GM12872 (cell line): ENCODE results near the gene GMPR2.

Source experiments
- CTCF ChIP-seq: IDR thresholded peaks from 3 replicates; pipeline ENCODE4 v1.5.1; 2011; ENCODE audit warnings: low read depth, mild to moderate bottlenecking, low read length, moderate library complexity; ENCODE audit not compliant: insufficient read depth

GMPR2 gene

GRCh38 chr14:24232645-24233537, at the start of gene GMPR2:
TSS of gene GMPR2 (plus strand) at chr14:24232929. CDS start at chr14:24233254, 325 bp downstream.
- no peak for TF ChIP-seq CTCF

GRCh38 chr14:24183014-24183481, 49.7 kb upstream of the GMPR2 start:
- TF ChIP-seq CTCF = no peak

- no peak for TF ChIP-seq CTCF
Measured at GRCh38 chr14:24184104-24184970, 48.4 kb upstream of the GMPR2 start.

- no peak for TF ChIP-seq CTCF
Measured at GRCh38 chr14:24185026-24185425, 47.7 kb upstream of the GMPR2 start.

- no peak for TF ChIP-seq CTCF
Measured at GRCh38 chr14:24185741-24186140, 47.0 kb upstream of the GMPR2 start.

- TF ChIP-seq CTCF = no peak
Measured at GRCh38 chr14:24186831-24187538, 45.7 kb upstream of the GMPR2 start.

- no peak for TF ChIP-seq CTCF
Measured at GRCh38 chr14:24187539-24187915, 45.2 kb upstream of the GMPR2 start.
